Liver (tissue), 9 donors: ENCODE results near the gene TTC23. TPM values are rescaled to one million over a fixed set of nuclear protein-coding genes. Genes with fewer than 3 reads are reported as not detected.
A peak's percentile ranks its signal among the peaks of the same experiment; 100 is the strongest.

Experiments
- DNase-seq: peaks from one replicate; pipeline ENCODE4 v3.0.0-alpha.2; 2017; ENCODE audit warnings: low spot score
- H3K27ac ChIP-seq, 2 donors: one replicate each; pipeline ENCODE4 v1.7.0; 2013; ENCODE audit warnings: inconsistent platforms in 2 of 2, low read length in 2 of 2, control low read depth in 1 of 2, low read depth in 1 of 2, mild to moderate bottlenecking in 1 of 2
- H3K27me3 ChIP-seq, 4 donors: one replicate each; pipeline versions ENCODE4 v1.6.1 to v1.7.0; 2013; ENCODE audit warnings: low read length in 3 of 4, inconsistent platforms in 1 of 4, mild to moderate bottlenecking in 1 of 4, moderate library complexity in 1 of 4; ENCODE audit not compliant: control insufficient read depth in 4 of 4, insufficient read depth in 4 of 4
- H3K36me3 ChIP-seq, 4 donors: one replicate each; pipeline versions ENCODE4 v1.6.1 to v1.7.0; 2013; ENCODE audit warnings: low read length in 3 of 4, mild to moderate bottlenecking in 3 of 4, low read depth in 1 of 4, moderate library complexity in 1 of 4; ENCODE audit not compliant: control insufficient read depth in 4 of 4, insufficient read depth in 3 of 4
- H3K4me1 ChIP-seq, 4 donors: one replicate each; pipeline versions ENCODE4 v1.6.1 to v1.7.0; 2013; ENCODE audit warnings: low read length in 3 of 4, mild to moderate bottlenecking in 3 of 4, moderate library complexity in 1 of 4; ENCODE audit not compliant: control insufficient read depth in 4 of 4, insufficient read depth in 4 of 4
- H3K4me3 ChIP-seq, 3 donors: one replicate each; pipeline versions ENCODE4 v1.6.1 to v1.7.0; 2013; ENCODE audit warnings: low read length in 3 of 3, control low read depth in 1 of 3, low read depth in 1 of 3, mild to moderate bottlenecking in 1 of 3
- H3K9ac ChIP-seq, 2 donors: one replicate each; pipeline ENCODE4 v1.7.0; 2013; ENCODE audit warnings: low read length in 2 of 2, mild to moderate bottlenecking in 2 of 2, moderate library complexity in 2 of 2, control low read depth in 1 of 2, low read depth in 1 of 2
- H3K9me3 ChIP-seq, 4 donors: one replicate each; pipeline versions ENCODE4 v1.6.1 to v1.7.0; 2013; ENCODE audit warnings: low read length in 3 of 4; ENCODE audit not compliant: control insufficient read depth in 4 of 4
- CTCF ChIP-seq: fragments of 150-350 bp; IDR thresholded peaks from 2 replicates; pipeline ENCODE4 v1.5.1; 2017; ENCODE audit warnings: improper control_type of control experiment, low read depth, low read length; ENCODE audit not compliant: missing input control
- EGR1 ChIP-seq, 2 donors: IDR thresholded peaks; 2 replicates each; pipeline ENCODE4 v1.6.1; 2016 to 2018; ENCODE audit warnings: antibody characterized with exemption in 2 of 2, low read depth in 2 of 2
- FOXA1 ChIP-seq: IDR thresholded peaks from 2 replicates; pipeline ENCODE4 v1.6.1; 2016; ENCODE audit warnings: antibody characterized with exemption
- FOXA2 ChIP-seq: IDR thresholded peaks from 2 replicates; pipeline ENCODE4 v1.6.1; 2016; ENCODE audit warnings: antibody characterized with exemption
- GABPA ChIP-seq, 2 donors: IDR thresholded peaks in 1 of 2; conservative IDR thresholded peaks in 1 of 2; 2 replicates each; pipeline ENCODE4 v1.6.1; 2016; ENCODE audit warnings: antibody characterized with exemption in 2 of 2, mild to moderate bottlenecking in 1 of 2, moderate library complexity in 1 of 2
- HNF4A ChIP-seq, 2 donors: conservative IDR thresholded peaks; 2 replicates each; pipeline ENCODE4 v1.6.1; 2016; ENCODE audit warnings: antibody characterized with exemption in 2 of 2, mild to moderate bottlenecking in 2 of 2
- HNF4G ChIP-seq: IDR thresholded peaks from 2 replicates; pipeline ENCODE4 v1.6.1; 2016; ENCODE audit warnings: antibody characterized with exemption
- JUND ChIP-seq, 2 donors: IDR thresholded peaks; 2 replicates each; pipeline ENCODE4 v1.6.1; 2016; ENCODE audit warnings: antibody characterized with exemption in 2 of 2
- MAX ChIP-seq: IDR thresholded peaks from 2 replicates; pipeline ENCODE4 v1.6.1; 2016; ENCODE audit warnings: antibody characterized with exemption
- NR2F2 ChIP-seq: IDR thresholded peaks from 2 replicates; pipeline ENCODE4 v1.6.1; 2016; ENCODE audit warnings: antibody characterized with exemption
- RAD21 ChIP-seq, 2 donors: IDR thresholded peaks; 2 replicates each; pipeline ENCODE4 v1.6.1; 2016; ENCODE audit warnings: antibody characterized with exemption in 2 of 2, mild to moderate bottlenecking in 2 of 2
- RXRA ChIP-seq, 2 donors: IDR thresholded peaks; 2 replicates each; pipeline ENCODE4 v1.6.1; 2017 to 2018; ENCODE audit warnings: antibody characterized with exemption in 2 of 2, mild to moderate bottlenecking in 1 of 2
- SP1 ChIP-seq: IDR thresholded peaks from 2 replicates; pipeline ENCODE4 v1.6.1; 2018; ENCODE audit warnings: antibody characterized with exemption, mild to moderate bottlenecking
- TAF1 ChIP-seq: conservative IDR thresholded peaks from 2 replicates; pipeline ENCODE4 v1.6.1; 2016; ENCODE audit warnings: antibody characterized with exemption, mild to moderate bottlenecking
- YY1 ChIP-seq: IDR thresholded peaks from 2 replicates; pipeline ENCODE4 v1.6.1; 2016; ENCODE audit warnings: antibody characterized with exemption, mild to moderate bottlenecking
- WGBS: extraction: QIAGEN DNeasy Blood & Tissue Kit; methylation state at CpG from one replicate; pipeline ENCODE4 v1.1.7; 2013; 5-methylcytosine and 5-hydroxymethylcytosine counted together
- polyA plus RNA-seq, 2 donors: library from polyadenylated mRNA; stranded (reverse) in 1 of 2; unstranded in 1 of 2; fragments of 200-250 nt in 1 of 2; fragments of >200 nt in 1 of 2; fragmentation: Nextera tagmentation in 1 of 2; extraction: Ambion mirVana in 1 of 2; gene quantifications; one replicate each; pipeline versions ENCODE4 v1.2.1 to v1.2.3, GENCODE V29; 2013 to 2015
- total RNA-seq, 2 donors: library from RNA; depleted of rRNA; stranded (reverse); fragments of >200 nt; gene quantifications; one replicate each; pipeline ENCODE4 v1.2.3, GENCODE V29; 2014
- TF ChIP-seq, protein P1 (sequence below): IDR thresholded peaks from 2 replicates; pipeline ENCODE4 v1.6.1; 2016; ENCODE audit warnings: antibody characterized with exemption
- TF ChIP-seq, protein P2 (sequence below): IDR thresholded peaks from 2 replicates; pipeline ENCODE4 v1.6.1; 2016; ENCODE audit warnings: antibody characterized with exemption, mild to moderate bottlenecking
- TF ChIP-seq, protein P3 (sequence below): IDR thresholded peaks from 2 replicates; pipeline ENCODE4 v1.6.1; 2016; ENCODE audit warnings: antibody characterized with exemption
- donor health status: healthy.
- donor health status: healthy.
- donor health status: healthy.
- donor health status: healthy.
- donor health status: healthy.

The TTC23 gene
- total and polyA plus RNA-seq, 4 donors = 3.7 to 12.3 (median 7.2) TPM

DNA sequence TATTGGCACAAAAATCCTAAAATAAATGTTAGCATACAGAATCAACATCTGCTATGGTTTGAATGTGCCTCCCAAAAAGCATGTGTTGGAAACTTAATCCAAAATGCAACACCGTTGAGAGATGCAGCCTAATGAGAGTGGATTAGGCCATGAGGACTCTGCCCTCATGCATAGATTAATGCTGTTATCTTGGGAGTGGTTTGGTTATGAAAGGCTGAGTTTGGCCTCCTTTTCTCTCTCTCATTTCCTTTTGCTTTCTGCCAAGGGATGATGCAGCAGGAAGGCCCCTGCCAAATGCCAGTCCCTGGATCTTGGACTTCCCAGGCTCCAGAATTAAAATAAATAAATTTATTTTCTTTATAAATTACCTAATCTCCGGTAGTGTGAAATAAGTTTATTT is 95.1 kb downstream of the TTC23 start:
- Histone ChIP-seq H3K27me3 (no peaks in the 10 kb centered on the region), H3K4me3 (no peak overlapping the region), H3K27ac (no peak overlapping the region), H3K4me1 (peaks cover 0 to 27% (median 12%) of the 10 kb centered on the region in 4 donors), H3K36me3 (peaks cover 0 to 7% (median 0%) of the 10 kb centered on the region in 4 donors), H3K9ac (no peak overlapping the region), H3K9me3 (no peaks in the 10 kb centered on the region)
- no peak for DNase-seq
- TF ChIP-seq SP1 (no peak), MAX (peak; percentile 42), JUND (IDR thresholded peaks at IDR 0.05) (peak in 1 of 2 donors; percentile 16), HNF4A (conservative IDR thresholded peaks at IDR 0.05) (peak; percentile 72 to 85), RXRA (IDR thresholded peaks at IDR 0.05) (peak in 1 of 2 donors; percentile 44)
- WGBS = 23% methylated on average over 2 of the region's 2 CpGs

- H3K27ac ChIP-seq = no peak overlapping the region
- H3K4me1 ChIP-seq = peaks cover 0 to 27% (median 12%) of the 10 kb centered on the region in 4 donors
- TF ChIP-seq, protein P1, sequence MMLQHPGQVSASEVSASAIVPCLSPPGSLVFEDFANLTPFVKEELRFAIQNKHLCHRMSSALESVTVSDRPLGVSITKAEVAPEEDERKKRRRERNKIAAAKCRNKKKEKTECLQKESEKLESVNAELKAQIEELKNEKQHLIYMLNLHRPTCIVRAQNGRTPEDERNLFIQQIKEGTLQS = no peak
- TF ChIP-seq FOXA1 = no peak
- peak; percentile 15 to 51 for TF ChIP-seq HNF4A (conservative IDR thresholded peaks at IDR 0.05)
- TF ChIP-seq YY1 = no peak
- no peak for TF ChIP-seq TAF1
- TF ChIP-seq, protein P2, sequence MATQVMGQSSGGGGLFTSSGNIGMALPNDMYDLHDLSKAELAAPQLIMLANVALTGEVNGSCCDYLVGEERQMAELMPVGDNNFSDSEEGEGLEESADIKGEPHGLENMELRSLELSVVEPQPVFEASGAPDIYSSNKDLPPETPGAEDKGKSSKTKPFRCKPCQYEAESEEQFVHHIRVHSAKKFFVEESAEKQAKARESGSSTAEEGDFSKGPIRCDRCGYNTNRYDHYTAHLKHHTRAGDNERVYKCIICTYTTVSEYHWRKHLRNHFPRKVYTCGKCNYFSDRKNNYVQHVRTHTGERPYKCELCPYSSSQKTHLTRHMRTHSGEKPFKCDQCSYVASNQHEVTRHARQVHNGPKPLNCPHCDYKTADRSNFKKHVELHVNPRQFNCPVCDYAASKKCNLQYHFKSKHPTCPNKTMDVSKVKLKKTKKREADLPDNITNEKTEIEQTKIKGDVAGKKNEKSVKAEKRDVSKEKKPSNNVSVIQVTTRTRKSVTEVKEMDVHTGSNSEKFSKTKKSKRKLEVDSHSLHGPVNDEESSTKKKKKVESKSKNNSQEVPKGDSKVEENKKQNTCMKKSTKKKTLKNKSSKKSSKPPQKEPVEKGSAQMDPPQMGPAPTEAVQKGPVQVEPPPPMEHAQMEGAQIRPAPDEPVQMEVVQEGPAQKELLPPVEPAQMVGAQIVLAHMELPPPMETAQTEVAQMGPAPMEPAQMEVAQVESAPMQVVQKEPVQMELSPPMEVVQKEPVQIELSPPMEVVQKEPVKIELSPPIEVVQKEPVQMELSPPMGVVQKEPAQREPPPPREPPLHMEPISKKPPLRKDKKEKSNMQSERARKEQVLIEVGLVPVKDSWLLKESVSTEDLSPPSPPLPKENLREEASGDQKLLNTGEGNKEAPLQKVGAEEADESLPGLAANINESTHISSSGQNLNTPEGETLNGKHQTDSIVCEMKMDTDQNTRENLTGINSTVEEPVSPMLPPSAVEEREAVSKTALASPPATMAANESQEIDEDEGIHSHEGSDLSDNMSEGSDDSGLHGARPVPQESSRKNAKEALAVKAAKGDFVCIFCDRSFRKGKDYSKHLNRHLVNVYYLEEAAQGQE = no peak
- TF ChIP-seq SP1 = no peak
- TF ChIP-seq, protein P3, sequence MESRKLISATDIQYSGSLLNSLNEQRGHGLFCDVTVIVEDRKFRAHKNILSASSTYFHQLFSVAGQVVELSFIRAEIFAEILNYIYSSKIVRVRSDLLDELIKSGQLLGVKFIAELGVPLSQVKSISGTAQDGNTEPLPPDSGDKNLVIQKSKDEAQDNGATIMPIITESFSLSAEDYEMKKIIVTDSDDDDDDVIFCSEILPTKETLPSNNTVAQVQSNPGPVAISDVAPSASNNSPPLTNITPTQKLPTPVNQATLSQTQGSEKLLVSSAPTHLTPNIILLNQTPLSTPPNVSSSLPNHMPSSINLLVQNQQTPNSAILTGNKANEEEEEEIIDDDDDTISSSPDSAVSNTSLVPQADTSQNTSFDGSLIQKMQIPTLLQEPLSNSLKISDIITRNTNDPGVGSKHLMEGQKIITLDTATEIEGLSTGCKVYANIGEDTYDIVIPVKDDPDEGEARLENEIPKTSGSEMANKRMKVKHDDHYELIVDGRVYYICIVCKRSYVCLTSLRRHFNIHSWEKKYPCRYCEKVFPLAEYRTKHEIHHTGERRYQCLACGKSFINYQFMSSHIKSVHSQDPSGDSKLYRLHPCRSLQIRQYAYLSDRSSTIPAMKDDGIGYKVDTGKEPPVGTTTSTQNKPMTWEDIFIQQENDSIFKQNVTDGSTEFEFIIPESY = no peak
- no peak for TF ChIP-seq HNF4G
- no peak for TF ChIP-seq EGR1 (IDR thresholded peaks at IDR 0.05; ENCODE audit: low read depth in 2 of 2)
- TF ChIP-seq CTCF = no peak
- no peak for TF ChIP-seq MAX
- no peak for TF ChIP-seq JUND (IDR thresholded peaks at IDR 0.05)
- TF ChIP-seq FOXA2 = peak; percentile 37
- no peak for TF ChIP-seq NR2F2
- TF ChIP-seq GABPA (IDR thresholded peaks at IDR 0.05 in 1 of 2, conservative IDR thresholded peaks at IDR 0.05 in 1 of 2) = no peak
- TF ChIP-seq RAD21 (IDR thresholded peaks at IDR 0.05) = no peak
- TF ChIP-seq RXRA (IDR thresholded peaks at IDR 0.05) = peak in 1 of 2 donors; percentile 9
- no peaks in the 10 kb centered on the region for H3K9me3 ChIP-seq
- 51% methylated on average over 6 of the region's 6 CpGs for WGBS
- DNase-seq = no peak
- H3K27me3 ChIP-seq = no peaks in the 10 kb centered on the region
- H3K36me3 ChIP-seq = peaks cover 0 to 3% (median 0%) of the 10 kb centered on the region in 4 donors
- H3K4me3 ChIP-seq = no peak overlapping the region
- no peak overlapping the region for H3K9ac ChIP-seq
Observed at GRCh38 chr15:99153026-99153535, 96.3 kb downstream of the TTC23 start.
